Measurements from ENCODE around the gene CRCP. TPM values are rescaled to one million over a fixed set of nuclear protein-coding genes. Genes with fewer than 3 reads are reported as not detected.

Gene CRCP
- total RNA-seq, 1 donor = 36.1 TPM

GRCh38 chr7:66190504-66190857, 75.8 kb downstream of the CRCP start:
- TF ChIP-seq CTCF (IDR thresholded peaks at IDR 0.05; ENCODE audit: insufficient read depth, low read length) = no peak
- no peak for DNase-seq (ENCODE audit: low read depth)
- H3K4me3 ChIP-seq (ENCODE audit: low read depth, low read length) = no peak overlapping the region

- no peak for TF ChIP-seq CTCF (IDR thresholded peaks at IDR 0.05; ENCODE audit: insufficient read depth, low read length)
- no peak overlapping the region for H3K4me3 ChIP-seq (ENCODE audit: low read depth, low read length)
- DNase-seq (ENCODE audit: low read depth) = no peak
These were observed 78.6 kb downstream of the CRCP start for GRCh38 chr7:66193146-66193725.

GRCh38 chr7:66198469-66198868, 83.8 kb downstream of the CRCP start:
- H3K4me3 ChIP-seq (ENCODE audit: low read depth, low read length) = no peak overlapping the region
- TF ChIP-seq CTCF (IDR thresholded peaks at IDR 0.05; ENCODE audit: insufficient read depth, low read length) = no peak
- DNase-seq (ENCODE audit: low read depth) = no peak

- H3K4me3 ChIP-seq (ENCODE audit: low read depth, low read length) = no peak overlapping the region
- TF ChIP-seq CTCF (IDR thresholded peaks at IDR 0.05; ENCODE audit: insufficient read depth, low read length) = no peak
- no peak for DNase-seq (ENCODE audit: low read depth)
These were observed 84.3 kb downstream of the CRCP start for GRCh38 chr7:66198956-66199355.

GRCh38 chr7:66202441-66202840, 87.8 kb downstream of the CRCP start:
- no peak overlapping the region for H3K4me3 ChIP-seq (ENCODE audit: low read depth, low read length)
- no peak for TF ChIP-seq CTCF (IDR thresholded peaks at IDR 0.05; ENCODE audit: insufficient read depth, low read length)
- DNase-seq (ENCODE audit: low read depth) = no peak

Other genes starting within 250 kb of the CRCP start
- gene VKORC1L1, start 241.8 kb upstream of the CRCP start, total RNA-seq (ENCODE audit: low replicate concordance) = 8.7 and 17.8 TPM in 2 replicates
- gene GUSB, start 132.6 kb upstream of the CRCP start, total RNA-seq (ENCODE audit: low replicate concordance) = 22.3 and 25.9 TPM in 2 replicates
- 13.9 and 45.8 TPM in 2 replicates for gene ASL, start 39.0 kb upstream of the CRCP start, total RNA-seq (ENCODE audit: low replicate concordance)
- 59.7 and 73.6 TPM in 2 replicates for gene TPST1, start 90.5 kb downstream of the CRCP start, total RNA-seq (ENCODE audit: low replicate concordance)